ENCODE data around the gene NEK11. TPM values are rescaled to one million over a fixed set of nuclear protein-coding genes. Genes with fewer than 3 reads are reported as not detected.
"Not testable (repeated sequence)": the region's sequence is repeated elsewhere in the genome, so short reads cannot be mapped to it uniquely, and the experiment has no call there.

The NEK11 gene
- polyA plus RNA-seq, 4 donors = 19.0 to 24.5 (median 20.4) TPM

DNA sequence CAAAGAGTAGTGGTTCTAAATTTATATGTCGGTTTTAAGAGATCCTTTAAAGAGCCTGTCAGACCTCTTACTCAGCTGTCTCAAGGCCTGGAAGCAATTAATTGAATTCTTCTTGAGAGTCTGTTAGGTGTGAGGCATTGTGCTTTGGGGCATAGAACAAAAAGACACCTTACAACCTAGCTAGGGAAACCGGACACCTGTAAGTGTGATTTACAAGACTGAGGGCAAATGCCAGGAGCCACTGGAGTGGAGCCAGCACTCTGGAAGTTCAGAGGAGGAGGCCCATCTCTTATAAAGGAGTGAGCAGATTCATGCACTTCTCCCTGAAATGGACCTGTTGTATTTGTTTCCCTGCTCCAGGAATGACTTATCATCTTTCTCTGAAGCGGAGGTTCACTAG lies 257.2 kb downstream of the NEK11 start:
- DNase-seq (ENCODE audit: low read depth in 4 of 4, low spot score in 2 of 4) = peak; percentile 46 to 74 (median 59)

DNA sequence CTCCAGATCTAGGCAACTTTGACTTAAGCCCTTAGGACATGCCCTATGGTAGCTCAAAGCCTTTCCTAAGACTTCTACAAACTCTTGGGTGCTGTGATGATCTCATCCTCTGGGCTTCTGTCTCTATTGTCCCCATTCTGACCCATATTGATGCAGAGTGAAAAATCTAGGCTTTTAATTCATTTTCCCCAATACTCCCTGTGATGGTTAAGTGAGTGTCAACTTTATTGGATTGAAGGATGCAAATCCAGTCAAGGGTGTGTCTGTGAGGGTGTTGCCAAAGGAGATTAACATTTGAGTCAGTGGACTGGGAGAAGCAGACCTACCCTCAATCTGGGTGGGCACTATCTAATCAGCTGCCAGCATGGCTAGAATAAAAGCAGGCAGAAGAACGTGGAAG lies 257.6 kb downstream of the NEK11 start:
- no peak for DNase-seq (ENCODE audit: low read depth in 4 of 4, low spot score in 2 of 4)

DNA sequence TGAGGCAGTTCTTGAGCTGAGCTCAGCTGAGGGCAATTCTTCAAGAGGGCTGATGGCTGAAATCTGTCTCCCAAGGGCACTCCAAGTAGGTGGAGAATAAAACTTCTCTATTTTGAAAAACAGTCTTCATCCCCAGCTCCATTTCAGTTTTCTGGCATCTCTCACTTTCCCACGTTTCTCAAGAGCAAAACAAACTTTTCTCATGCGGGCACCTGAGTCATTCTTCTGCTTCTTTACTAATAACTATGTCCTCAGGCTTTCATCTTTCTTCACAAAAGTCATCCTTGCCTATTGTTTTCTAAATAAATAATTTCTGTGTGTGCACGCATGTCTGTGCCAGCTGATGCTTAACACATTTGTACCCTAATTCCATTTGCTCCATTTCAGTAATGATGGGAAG lies 258.8 kb downstream of the NEK11 start:
- DNase-seq (ENCODE audit: low read depth in 4 of 4, low spot score in 2 of 4) = no peak

DNA sequence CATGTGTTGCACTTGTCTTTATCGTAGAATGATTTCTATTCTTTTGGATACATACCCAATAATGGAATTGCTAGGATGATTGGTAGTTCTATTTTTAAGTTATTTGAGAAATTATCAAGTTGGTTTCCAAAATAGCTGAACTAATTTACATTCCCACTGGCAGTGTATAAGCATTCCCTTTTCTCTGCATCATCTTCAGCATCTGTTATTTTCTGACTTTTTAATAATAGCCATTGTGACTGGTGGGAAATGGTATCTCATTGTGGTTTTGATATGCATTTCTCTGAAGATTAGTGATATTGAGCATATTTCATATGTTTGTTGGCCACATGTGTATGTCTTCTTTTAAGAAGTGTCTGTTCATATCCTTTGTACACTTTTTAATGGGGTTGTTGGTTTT lies 273.2 kb downstream of the NEK11 start:
- DNase-seq (ENCODE audit: low read depth in 4 of 4, low spot score in 2 of 4) = no peak

DNA sequence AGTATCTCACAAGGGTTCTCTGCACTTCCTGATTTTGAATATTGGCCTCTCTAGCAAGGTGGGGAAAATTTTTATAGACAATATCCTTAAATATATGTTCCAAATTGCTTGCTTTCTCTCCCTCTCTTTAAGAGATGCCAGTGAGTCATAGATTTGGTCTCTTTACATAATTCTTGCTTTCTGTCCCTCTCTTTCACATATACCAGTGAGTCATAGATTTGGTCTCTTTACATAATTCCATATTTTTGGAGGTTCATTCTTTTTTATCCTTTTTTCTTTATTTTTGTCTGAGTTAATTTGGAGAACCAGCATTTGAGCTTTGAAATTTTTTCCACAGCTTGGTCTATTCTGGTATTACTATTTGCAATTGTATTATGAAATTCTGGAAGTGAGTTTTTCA lies 277.2 kb downstream of the NEK11 start:
- no peak for DNase-seq (ENCODE audit: low read depth in 4 of 4, low spot score in 2 of 4)

DNA sequence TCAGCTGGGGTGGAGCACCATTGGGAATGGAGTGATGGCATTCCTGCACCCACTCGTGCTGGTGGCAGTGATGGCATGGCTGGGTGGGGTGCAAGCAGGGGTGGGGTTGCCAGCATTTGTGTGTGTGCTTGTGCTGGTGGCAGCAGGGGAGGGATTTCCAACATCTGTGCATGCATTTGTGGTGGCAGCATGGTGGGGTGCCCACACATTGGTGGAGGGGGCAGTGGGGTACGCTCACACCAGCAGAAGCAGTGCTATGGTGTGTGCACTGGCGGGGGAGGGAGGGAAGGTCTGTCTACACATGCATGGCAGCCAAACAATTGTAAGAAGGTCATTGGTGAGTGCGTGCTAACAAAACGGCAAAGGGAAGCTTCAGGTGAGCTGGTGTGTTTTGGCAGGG lies 278.2 kb downstream of the NEK11 start:
- DNase-seq (ENCODE audit: low read depth in 4 of 4, low spot score in 2 of 4) = no peak

DNA sequence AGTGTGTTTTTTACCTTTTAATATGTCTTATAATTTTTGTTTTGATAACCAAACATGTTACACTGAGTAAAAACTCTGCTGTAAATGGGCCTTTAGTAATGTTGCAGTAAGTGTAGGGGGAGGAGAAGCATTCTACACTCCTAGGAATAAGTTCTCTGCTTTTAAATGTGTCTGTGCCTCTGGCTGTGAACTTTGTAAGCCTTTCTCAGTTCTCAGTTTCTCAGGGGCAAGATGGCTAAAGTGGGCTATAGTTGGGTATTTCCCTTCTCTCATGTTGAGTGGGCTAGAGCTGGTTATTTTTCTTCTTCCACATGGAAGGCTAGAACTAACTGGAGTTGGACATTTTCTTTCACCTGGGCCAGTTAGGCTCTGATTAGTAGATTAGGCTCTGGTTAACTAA lies 279.6 kb downstream of the NEK11 start:
- DNase-seq (ENCODE audit: low read depth in 4 of 4, low spot score in 2 of 4) = no peak

DNA sequence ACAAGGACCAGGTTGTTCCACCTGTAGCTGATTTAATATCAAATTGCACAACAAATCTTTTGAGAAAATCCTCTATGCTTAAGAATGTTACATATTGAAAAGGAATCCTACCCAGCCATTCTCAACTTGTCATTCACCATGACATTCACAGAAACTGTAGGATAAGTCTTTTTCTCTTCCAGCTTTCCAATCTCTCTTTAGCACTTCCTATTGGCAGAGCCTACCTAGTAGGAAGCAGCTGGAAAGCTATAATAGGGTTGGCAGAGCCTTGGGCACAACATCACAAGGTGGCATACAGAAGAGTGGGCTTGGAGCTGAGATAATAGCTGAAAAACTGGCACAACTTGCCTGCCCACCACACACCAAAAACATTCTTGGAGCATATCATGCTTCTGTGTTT lies 287.6 kb downstream of the NEK11 start:
- DNase-seq (ENCODE audit: low read depth in 4 of 4, low spot score in 2 of 4) = no peak

DNA sequence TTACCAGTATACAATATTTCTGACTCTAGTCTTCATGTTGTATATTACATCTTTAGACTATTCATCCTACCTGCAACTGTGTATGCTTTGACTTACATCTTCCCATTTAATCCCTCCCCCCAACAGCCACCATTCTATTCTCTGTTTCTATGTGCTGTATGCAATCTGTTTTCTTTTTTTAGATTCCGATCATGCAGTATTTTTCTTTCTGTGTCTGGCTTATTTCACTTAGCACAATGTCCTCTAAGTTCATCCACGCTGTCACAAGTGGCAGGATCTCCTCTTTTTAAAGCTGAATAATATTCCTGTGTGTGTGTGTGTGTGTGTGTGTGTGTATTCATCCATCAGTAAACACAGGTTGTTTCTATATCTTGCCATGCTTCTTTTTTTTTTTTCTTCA lies 288.5 kb downstream of the NEK11 start:
- no peak for DNase-seq (ENCODE audit: low read depth in 4 of 4, low spot score in 2 of 4)

DNA sequence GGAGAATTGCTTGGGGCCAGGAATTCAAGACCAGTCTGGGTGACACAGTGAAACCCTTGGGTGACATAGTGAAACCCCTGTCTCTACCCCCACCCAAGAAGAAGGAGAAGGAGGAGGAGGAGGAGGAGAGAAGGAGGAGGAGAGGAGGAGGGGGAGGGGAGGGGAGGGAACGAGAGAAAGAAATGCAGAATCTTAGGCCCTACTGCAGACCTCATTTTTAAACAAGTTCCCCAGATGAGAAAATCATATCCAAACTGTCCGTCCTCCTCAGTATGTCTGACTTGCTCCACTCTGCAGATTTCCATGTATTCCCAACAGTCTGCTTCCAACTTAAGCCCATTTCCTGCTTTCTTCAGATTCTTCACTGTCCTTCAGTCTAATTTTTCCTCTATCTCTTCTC lies 291.0 kb downstream of the NEK11 start:
- DNase-seq (ENCODE audit: low read depth in 4 of 4, low spot score in 2 of 4) = no peak

DNA sequence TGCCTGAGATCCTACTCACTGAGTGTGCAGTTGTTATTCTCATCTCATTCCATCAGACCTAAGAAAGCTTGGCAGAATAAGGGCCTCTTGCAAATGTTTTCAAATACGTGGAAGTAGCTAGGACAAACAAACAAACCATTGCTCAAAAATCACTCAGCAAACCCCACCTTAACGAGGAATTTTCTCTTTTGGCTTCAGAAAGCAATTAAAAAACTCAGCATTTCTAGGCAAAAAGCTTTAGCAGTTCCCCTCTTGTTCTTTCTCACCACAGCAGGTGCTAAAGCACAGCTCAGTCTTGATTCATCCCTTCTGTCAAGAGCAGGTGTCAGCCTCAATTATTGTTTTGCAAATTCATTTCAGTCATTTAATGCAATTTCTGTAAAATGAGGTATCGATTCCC lies 296.3 kb downstream of the NEK11 start:
- DNase-seq (ENCODE audit: low read depth in 4 of 4, low spot score in 2 of 4) = no peak

DNA sequence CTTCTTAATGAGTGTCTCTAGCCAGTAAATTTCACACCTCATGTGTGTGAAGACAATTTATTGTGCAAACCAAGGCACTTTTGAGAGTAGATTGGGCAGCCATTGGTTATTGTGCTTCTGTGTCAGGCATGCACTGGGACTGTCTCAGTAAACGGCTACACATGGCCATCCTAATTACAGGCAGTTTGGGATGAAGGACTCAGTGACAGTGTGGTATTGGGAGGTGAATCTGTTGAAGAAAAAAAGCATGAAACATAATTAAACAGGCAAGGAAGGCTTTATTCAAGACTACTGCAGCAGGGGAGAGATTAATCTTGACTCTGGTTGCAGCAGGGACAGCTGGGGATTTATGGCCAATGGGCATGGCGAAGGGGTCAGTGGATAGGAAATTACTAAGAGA lies 297.1 kb downstream of the NEK11 start:
- DNase-seq (ENCODE audit: low read depth in 4 of 4, low spot score in 2 of 4) = no peak

DNA sequence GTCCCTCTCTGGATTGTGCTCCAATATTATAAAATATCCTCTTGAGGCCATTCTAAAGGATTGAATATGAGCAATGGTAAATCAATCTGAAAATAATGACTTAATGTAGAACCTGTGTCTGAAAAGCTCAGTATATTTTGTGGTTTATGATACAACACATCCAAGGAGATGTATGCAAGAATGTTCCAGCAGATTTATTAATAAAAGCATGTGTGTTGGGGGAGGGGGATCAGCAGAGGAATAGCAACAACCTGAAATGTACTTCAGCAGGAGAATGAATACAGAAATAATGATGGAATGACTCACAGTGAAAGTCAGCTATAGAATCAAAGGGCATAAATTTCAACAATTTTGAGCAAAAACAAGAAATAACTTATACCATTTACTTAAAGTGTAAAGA lies 298.2 kb downstream of the NEK11 start:
- DNase-seq (ENCODE audit: low read depth in 4 of 4, low spot score in 2 of 4) = no peak

DNA sequence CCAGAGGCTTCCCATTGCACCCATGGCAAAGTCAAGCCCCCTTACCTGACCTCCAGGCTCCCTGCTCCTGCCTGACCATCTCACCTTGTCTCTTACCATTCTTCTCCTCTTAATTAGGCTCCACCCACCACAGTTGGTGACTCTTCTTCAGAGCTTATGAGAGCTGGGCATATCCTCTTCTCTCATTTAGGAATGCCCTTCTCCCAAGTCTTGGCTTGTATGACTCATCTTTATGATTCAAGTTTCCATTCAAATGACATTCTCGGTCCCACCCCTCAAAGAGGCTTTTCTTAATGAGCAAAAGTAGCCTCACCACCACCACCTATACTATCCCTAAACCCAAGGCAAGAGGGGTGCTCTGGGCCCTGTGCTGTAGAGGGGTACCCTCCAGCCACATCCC lies 299.6 kb downstream of the NEK11 start:
- no peak for DNase-seq (ENCODE audit: low read depth in 4 of 4, low spot score in 2 of 4)

DNA sequence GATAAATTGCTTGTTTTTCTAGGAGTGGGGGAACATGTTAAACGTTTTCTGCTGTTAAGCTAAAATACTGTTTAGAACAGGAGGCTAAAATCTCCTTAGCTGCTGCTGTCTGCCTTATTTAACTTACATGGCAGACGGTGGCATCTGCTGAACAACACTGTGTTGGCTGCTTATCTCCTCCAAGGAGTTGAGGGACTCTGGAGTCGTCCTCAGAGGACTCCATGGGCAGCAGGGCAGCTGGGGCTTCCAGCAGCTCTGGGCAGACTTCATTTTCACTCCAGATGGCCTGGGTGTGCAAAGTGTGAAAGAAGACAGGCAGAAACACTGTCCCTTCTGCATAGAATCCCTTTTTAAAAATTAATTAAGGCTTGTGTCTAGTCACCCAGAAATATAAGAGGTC lies 302.0 kb downstream of the NEK11 start:
- no peak for DNase-seq (ENCODE audit: low read depth in 4 of 4, low spot score in 2 of 4)

DNA sequence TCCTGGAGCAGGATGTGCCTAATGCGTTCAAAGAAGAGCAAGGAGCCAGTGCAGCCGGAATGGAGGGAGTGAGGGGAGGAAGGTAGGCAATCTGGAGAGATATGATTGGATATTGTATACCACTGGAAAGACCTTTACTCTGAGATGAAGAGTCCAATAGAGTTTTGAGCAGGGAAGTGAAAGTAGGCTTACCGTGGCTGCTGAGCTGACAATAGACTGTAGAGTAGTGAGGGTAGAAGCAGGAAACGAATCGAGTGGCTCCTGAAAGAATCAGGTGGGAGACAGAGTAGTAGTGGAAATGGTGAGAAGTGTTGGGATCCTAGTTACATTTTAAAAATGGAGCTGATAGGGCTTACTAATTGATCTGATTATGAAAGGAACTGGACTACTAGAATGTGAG lies 303.1 kb downstream of the NEK11 start:
- DNase-seq (ENCODE audit: low read depth in 4 of 4, low spot score in 2 of 4) = no peak

DNA sequence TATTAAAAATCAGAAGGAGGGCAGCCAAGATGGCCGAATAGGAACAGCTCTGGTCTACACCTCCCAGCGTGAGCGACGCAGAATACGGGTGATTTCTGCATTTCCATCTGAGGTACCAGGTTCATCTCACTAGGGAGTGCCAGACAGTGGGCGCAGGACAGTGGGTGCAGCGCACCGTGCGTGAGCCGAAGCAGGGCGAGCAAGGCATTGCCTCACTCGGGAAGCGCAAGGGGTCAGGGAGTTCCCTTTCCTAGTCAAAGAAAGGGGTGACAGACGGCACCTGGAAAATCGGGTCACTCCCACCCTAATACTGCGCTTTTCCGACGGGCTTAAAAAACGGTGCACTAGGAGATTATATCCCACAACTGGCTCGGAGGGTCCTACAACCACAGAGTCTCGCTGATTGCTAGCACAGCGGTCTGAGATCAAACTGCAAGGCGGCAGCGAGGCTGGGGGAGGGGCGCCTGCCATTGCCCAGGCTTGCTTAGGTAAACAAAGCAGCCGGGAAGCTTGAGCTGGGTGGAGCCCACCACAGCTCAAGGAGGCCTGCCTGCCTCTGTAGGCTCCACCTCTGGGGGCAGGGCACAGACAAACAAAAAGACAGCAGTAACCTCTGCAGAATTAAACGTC lies 304.9 kb downstream of the NEK11 start:
- DNase-seq (ENCODE audit: low read depth in 4 of 4, low spot score in 2 of 4) = not testable (repeated sequence)

DNA sequence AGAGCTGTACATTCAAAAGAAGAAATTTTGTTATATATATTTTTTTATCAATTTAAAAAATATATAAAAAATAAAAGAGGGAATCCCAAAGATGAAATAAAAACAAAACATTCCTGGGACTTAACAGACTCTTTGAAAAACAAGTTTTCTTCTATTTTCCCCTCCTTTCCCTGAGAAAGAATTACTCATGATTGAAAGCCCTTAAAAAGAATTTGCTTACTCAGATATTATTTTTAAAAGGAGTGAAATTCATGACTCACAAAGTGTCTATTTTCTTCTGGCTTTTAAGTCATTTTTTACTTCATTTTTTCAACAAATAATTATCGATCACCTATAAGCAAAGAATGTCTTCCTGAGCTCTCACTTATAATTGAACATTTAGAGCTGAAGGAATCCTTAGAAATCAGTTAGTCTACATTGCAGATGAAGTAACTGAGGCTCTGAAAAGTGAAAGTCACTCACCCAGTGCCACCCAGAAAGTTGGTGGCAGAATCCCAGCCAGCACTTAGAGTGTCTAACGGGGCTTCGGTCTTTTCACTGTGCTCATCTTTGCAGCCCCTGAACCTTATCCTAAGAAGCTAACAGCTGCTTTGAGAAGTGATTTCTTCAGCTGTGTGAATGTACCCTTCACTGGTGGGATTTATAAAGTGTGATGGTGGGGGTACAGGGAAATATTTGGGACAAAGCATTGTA lies 312.4 kb downstream of the NEK11 start:
- DNase-seq (ENCODE audit: low read depth in 4 of 4, low spot score in 2 of 4) = no peak

DNA sequence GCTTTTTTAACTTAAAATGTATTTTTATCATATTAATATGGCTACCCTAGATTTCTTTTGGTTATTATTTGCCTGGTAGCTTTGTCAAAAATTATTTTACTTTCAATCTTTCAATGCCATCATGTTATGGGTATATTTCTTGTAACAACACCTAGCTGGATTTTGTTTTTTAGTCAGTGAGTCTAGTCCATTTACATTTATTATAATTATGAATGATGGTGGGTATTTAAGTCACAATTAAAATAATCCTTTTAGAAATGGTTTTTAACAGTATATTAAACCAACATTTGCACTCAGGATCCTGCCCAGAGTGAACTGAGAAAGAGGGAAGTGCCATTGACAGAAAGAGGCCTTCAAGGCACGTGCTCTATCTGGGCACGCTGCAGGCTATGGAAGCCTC lies 315.1 kb downstream of the NEK11 start:
- DNase-seq (ENCODE audit: low read depth in 4 of 4, low spot score in 2 of 4) = no peak

DNA sequence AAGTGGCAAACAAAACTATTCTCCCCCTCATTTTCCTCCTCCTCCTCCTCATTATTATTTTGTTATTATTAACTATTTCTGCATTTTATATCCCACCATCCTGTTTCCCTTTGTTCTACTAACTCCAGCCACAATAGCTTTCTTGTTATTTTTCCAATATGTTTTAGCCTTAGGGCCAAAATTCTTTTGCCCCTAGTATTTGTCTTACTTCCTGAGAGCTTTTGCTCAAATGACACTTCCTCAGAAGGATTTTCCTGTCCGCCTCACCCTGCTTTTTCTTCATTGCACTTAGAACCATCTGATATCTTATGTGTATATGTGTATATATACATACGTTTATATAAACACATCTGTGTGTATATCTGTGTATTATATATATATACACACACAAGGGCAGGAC lies 322.2 kb downstream of the NEK11 start:
- DNase-seq (ENCODE audit: low read depth in 4 of 4, low spot score in 2 of 4) = no peak

DNA sequence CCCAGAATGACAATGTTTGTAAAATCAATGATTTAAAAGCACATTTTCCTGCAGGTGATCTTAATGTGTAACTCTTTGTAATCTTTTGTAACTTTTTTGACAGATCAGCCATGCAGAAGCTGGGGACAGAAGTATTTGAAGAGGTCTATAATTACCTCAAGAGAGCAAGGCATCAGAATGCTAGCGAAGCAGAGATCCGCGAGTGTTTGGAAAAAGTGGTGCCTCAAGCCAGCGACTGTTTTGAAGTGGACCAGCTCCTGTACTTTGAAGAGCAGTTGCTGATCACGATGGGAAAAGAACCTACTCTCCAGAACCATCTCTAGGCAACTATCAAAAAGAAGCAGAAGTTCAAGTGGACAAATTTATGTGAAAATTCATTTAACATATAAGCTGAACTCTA lies 322.8 kb downstream of the NEK11 start:
- no peak for DNase-seq (ENCODE audit: low read depth in 4 of 4, low spot score in 2 of 4)

DNA sequence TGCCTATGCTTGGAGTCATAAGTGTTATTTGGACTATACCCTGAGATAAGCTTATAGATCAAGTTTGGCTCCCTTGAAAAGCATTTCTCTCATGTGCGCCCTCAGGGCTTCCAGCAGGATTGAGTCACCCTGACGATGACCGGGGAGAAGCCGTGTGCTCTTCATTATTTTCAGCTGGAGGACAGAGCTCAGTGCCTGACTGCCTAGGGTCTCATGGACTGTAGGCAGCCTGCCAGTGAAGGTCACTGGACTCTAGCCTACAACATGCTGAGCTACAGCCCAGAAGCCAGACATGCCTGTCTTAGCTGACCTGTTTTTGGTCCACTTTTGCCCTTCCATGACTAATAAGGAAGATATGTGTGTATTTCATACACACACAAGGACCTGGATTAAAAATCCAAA lies 323.3 kb downstream of the NEK11 start:
- no peak for DNase-seq (ENCODE audit: low read depth in 4 of 4, low spot score in 2 of 4)

DNA sequence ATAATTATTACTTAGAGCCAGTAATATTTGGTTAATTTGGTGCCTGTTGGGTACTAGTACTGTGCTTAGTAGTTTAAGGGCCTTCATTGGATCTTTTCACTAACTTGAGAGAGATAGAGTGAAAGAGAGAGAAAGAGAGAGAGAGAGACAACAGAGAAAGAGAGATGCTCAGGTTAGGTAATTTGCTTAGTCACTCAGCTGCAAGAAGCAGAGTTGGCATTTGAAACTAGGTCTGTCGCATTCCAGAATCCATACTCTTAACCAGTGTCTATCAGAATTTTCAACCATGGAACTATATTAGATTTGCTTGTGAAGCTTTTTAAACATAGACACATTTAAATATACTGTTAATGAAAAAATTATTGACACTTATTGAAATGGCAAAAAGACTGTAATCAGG lies 323.8 kb downstream of the NEK11 start:
- DNase-seq (ENCODE audit: low read depth in 4 of 4, low spot score in 2 of 4) = no peak

All from left renal cortex interstitium (tissue), 4 donors.